ENCODE data around the gene AFF3.

DNA sequence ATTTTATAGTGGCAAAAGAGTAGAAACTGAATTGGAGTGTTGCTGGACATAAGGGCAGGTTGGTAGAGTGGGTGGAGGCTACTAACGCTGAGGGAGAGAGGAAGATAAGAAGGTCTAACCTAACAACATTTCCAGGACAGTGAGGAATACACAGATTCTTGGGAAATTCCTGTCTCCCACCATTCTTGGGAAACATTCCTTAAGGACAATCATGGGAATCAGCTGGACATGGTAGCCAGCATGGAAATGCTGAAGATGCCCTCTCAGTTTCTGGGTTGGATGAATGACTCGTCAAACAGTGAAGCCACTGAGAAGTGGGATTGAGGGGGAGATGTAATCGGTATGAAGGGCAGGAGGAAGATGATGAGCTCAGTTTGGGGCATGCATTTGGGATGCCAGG is 265.4 kb downstream of the AFF3 start:
- TF ChIP-seq POLR2A (IDR thresholded peaks at IDR 0.05): no peak
- TF ChIP-seq, protein P1, sequence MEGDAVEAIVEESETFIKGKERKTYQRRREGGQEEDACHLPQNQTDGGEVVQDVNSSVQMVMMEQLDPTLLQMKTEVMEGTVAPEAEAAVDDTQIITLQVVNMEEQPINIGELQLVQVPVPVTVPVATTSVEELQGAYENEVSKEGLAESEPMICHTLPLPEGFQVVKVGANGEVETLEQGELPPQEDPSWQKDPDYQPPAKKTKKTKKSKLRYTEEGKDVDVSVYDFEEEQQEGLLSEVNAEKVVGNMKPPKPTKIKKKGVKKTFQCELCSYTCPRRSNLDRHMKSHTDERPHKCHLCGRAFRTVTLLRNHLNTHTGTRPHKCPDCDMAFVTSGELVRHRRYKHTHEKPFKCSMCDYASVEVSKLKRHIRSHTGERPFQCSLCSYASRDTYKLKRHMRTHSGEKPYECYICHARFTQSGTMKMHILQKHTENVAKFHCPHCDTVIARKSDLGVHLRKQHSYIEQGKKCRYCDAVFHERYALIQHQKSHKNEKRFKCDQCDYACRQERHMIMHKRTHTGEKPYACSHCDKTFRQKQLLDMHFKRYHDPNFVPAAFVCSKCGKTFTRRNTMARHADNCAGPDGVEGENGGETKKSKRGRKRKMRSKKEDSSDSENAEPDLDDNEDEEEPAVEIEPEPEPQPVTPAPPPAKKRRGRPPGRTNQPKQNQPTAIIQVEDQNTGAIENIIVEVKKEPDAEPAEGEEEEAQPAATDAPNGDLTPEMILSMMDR (IDR thresholded peaks at IDR 0.05): no peak

Data from right lobe of liver (tissue), 4 donors.